Astrocyte (in vitro differentiated cells and primary cell): ENCODE results near the gene PSMG3. TPM values are rescaled to one million over a fixed set of nuclear protein-coding genes. Genes with fewer than 3 reads are reported as not detected.

Experiments
- DNase-seq: peaks from one replicate; pipeline ENCODE4 v3.0.0-alpha.2; 2010; ENCODE audit warnings: low read depth
- FAIRE-seq: peaks from 2 replicates; lab custom pipeline; 2011; peaks lifted over from hg19 to GRCh38; lab: Jason Lieb, UNC
- H2AFZ ChIP-seq: 2 replicates; pipeline ENCODE4 v1.6.0; 2012; ENCODE audit warnings: low read depth, low read length, inconsistent platforms
- H3K27ac ChIP-seq: 2 replicates; pipeline ENCODE4 v1.5.1; 2011; ENCODE audit warnings: low read depth, low read length, inconsistent platforms
- H3K27me3 ChIP-seq: 2 replicates; pipeline ENCODE4 v1.6.0; 2011; ENCODE audit warnings: low read length, inconsistent platforms; ENCODE audit not compliant: insufficient read depth
- H3K36me3 ChIP-seq: 2 replicates; pipeline ENCODE4 v1.5.1; 2011; ENCODE audit warnings: low read length, inconsistent platforms; ENCODE audit not compliant: insufficient read depth
- H3K4me1 ChIP-seq: 2 replicates; pipeline ENCODE4 v1.5.1; 2011; ENCODE audit warnings: low read length, inconsistent platforms; ENCODE audit not compliant: insufficient read depth
- H3K4me2 ChIP-seq: 2 replicates; pipeline ENCODE4 v1.6.0; 2012; ENCODE audit warnings: low read length, inconsistent platforms
- H3K4me3 ChIP-seq: 2 replicates; pipeline ENCODE4 v1.5.1; 2011; ENCODE audit warnings: low read depth, mild to moderate bottlenecking, low read length, inconsistent platforms; ENCODE audit not compliant: insufficient read depth
- H3K79me2 ChIP-seq: 2 replicates; pipeline ENCODE4 v1.6.0; 2012; ENCODE audit warnings: mild to moderate bottlenecking, low read length, inconsistent platforms; ENCODE audit not compliant: insufficient read depth
- H3K9ac ChIP-seq: 2 replicates; pipeline ENCODE4 v1.6.0; 2012; ENCODE audit warnings: mild to moderate bottlenecking, low read length, inconsistent platforms
- H3K9me3 ChIP-seq: 2 replicates; pipeline ENCODE4 v1.5.1; 2012; ENCODE audit warnings: low read depth, mild to moderate bottlenecking, low read length, inconsistent platforms; ENCODE audit not compliant: insufficient read depth
- H4K20me1 ChIP-seq: 2 replicates; pipeline ENCODE4 v1.6.0; 2012; ENCODE audit warnings: low read length, inconsistent platforms; ENCODE audit not compliant: insufficient read depth
- H3K27ac Mint-ChIP-seq: one replicate; pipeline ENCODE4 v1.8.0; 2021; ENCODE audit warnings: mild to moderate bottlenecking, mixed read lengths; ENCODE audit not compliant: unreplicated experiment
- H3K27me3 Mint-ChIP-seq: one replicate; pipeline ENCODE4 v1.8.0; 2021; ENCODE audit warnings: low read depth, mixed read lengths; ENCODE audit not compliant: unreplicated experiment
- H3K36me3 Mint-ChIP-seq: one replicate; pipeline ENCODE4 v1.8.0; 2021; ENCODE audit warnings: low read depth, mixed read lengths; ENCODE audit not compliant: unreplicated experiment
- H3K4me1 Mint-ChIP-seq: one replicate; pipeline ENCODE4 v1.8.0; 2021; ENCODE audit warnings: low read depth, mixed read lengths; ENCODE audit not compliant: unreplicated experiment
- H3K4me3 Mint-ChIP-seq: one replicate; pipeline ENCODE4 v1.8.0; 2021; ENCODE audit warnings: mild to moderate bottlenecking, moderate library complexity, mixed read lengths; ENCODE audit not compliant: unreplicated experiment
- H3K9me3 Mint-ChIP-seq: one replicate; pipeline ENCODE4 v1.8.0; 2021; ENCODE audit warnings: mild to moderate bottlenecking, mixed read lengths; ENCODE audit not compliant: unreplicated experiment
- EZH2 ChIP-seq: IDR thresholded peaks from 2 replicates; pipeline ENCODE4 v1.6.1; 2012; ENCODE audit warnings: mild to moderate bottlenecking, low read length, inconsistent platforms; ENCODE audit not compliant: insufficient read depth
- total RNA-seq: library from RNA; stranded (reverse); gene quantifications from 2 replicates; pipeline ENCODE4 v1.2.1, GENCODE V29; 2021
- TF ChIP-seq, protein P1 (sequence below): IDR thresholded peaks from 2 replicates; pipeline ENCODE4 v1.5.1; 2011; ENCODE audit warnings: low read depth, mild to moderate bottlenecking, inconsistent platforms, low read length, moderate library complexity; ENCODE audit not compliant: insufficient read depth

Gene PSMG3
- total RNA-seq, 1 donor from 2014 or later, result 30.3 TPM

DNA sequence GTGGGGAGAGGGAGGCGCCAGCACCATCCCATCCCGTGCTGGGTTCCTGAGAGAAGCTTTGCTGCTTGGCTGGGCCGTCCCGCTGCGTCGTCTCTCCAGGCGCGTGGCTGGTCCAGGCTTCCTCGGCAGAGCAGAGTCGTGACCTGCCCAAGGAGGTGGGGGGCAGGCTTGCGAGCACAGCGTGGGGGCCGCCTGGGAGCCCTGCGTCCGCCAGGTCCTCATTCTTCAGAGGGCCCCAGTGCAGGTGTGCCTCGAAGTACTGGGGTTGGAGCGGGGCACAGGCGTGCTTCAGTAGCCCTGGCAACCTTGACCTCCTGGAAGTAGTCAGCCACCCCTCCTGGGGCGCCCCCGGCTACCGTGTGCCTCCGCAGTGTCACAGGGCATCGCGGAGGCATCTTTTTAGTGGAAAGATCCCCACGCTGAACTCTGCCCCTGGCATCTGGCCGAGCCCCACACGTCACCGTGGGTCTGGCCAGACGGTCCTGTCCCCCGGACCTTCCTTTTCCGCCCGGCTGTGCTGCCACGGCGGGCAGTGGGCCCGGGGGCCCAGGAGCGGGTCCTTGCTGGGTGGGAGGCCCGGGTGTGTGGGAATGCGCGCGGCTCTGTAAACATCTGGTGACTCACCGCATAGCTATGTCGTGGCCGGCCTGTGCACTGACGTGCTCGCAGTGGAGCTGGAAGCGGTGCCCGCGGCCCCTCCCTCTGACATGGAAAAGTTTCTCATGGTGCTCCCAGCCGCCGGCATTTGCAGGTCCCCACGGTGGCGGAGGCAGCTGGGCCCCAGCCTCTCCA is 32.9 kb downstream of the PSMG3 start:
- H3K36me3 ChIP-seq, result no peaks in the 10 kb centered on the region
- H3K27me3 Mint-ChIP-seq, result no peaks in the 10 kb centered on the region
- peaks cover 62% of the 10 kb centered on the region for H3K4me1 ChIP-seq
- no peaks in the 10 kb centered on the region for H3K9me3 Mint-ChIP-seq
- H3K36me3 Mint-ChIP-seq, result peaks cover 4% of the 10 kb centered on the region
- peak overlapping the region; percentile 88 for H3K27ac Mint-ChIP-seq
- no peak for FAIRE-seq
- no peak overlapping the region for H2AFZ ChIP-seq
- H3K27ac ChIP-seq, result peak overlapping the region; percentile 100
- H3K4me3 Mint-ChIP-seq, result peak overlapping the region; percentile 40
- DNase-seq, result peak; percentile 97
- no peak for TF ChIP-seq EZH2
- TF ChIP-seq, protein P1, sequence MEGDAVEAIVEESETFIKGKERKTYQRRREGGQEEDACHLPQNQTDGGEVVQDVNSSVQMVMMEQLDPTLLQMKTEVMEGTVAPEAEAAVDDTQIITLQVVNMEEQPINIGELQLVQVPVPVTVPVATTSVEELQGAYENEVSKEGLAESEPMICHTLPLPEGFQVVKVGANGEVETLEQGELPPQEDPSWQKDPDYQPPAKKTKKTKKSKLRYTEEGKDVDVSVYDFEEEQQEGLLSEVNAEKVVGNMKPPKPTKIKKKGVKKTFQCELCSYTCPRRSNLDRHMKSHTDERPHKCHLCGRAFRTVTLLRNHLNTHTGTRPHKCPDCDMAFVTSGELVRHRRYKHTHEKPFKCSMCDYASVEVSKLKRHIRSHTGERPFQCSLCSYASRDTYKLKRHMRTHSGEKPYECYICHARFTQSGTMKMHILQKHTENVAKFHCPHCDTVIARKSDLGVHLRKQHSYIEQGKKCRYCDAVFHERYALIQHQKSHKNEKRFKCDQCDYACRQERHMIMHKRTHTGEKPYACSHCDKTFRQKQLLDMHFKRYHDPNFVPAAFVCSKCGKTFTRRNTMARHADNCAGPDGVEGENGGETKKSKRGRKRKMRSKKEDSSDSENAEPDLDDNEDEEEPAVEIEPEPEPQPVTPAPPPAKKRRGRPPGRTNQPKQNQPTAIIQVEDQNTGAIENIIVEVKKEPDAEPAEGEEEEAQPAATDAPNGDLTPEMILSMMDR, result no peak
- H3K79me2 ChIP-seq, result peaks cover 79% of the 10 kb centered on the region
- peak overlapping the region; percentile 60 for H3K4me3 ChIP-seq
- no peaks in the 10 kb centered on the region for H3K27me3 ChIP-seq
- peaks cover 20% of the 10 kb centered on the region for H4K20me1 ChIP-seq
- H3K4me2 ChIP-seq, result peak overlapping the region; percentile 97
- peak overlapping the region; percentile 100 for H3K9ac ChIP-seq
- H3K4me1 Mint-ChIP-seq, result peaks cover 33% of the 10 kb centered on the region
- no peaks in the 10 kb centered on the region for H3K9me3 ChIP-seq

DNA sequence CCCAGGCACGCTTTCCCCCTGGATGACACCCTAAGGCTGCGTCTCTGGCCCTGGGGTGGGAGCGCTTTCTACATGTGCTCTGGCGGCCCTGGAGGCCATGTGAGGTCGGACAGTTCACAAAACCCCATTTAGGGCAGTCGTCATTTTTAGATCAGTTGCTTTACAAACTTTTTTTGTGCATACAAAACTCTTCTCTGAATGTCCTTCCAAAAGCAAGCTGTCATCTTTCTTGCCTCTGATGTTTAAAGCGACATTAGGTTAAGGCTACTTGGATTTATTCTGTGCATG is 33.4 kb downstream of the PSMG3 start:
- H3K4me2 ChIP-seq, result peak overlapping the region; percentile 97

More for the DNA sequence above, 33.4 kb downstream of the PSMG3 start:
- peaks cover 83% of the 10 kb centered on the region for H3K79me2 ChIP-seq
- TF ChIP-seq, protein P1, result no peak
- no peak for TF ChIP-seq EZH2
- no peak overlapping the region for H3K4me3 ChIP-seq
- peaks cover 67% of the 10 kb centered on the region for H3K4me1 ChIP-seq
- no peaks in the 10 kb centered on the region for H3K27me3 ChIP-seq
- no peaks in the 10 kb centered on the region for H3K36me3 ChIP-seq
- no peak for FAIRE-seq
- H3K27ac ChIP-seq, result peak overlapping the region; percentile 100
- no peaks in the 10 kb centered on the region for H3K9me3 ChIP-seq
- no peak for DNase-seq
- Mint-ChIP-seq H3K27me3 (no peaks in the 10 kb centered on the region), H3K27ac (peak overlapping the region; percentile 88), H3K4me3 (peak overlapping the region; percentile 40), H3K4me1 (peaks cover 33% of the 10 kb centered on the region), H3K36me3 (peaks cover 4% of the 10 kb centered on the region), H3K9me3 (no peaks in the 10 kb centered on the region)
- no peak overlapping the region for H2AFZ ChIP-seq
- peaks cover 26% of the 10 kb centered on the region for H4K20me1 ChIP-seq
- peak overlapping the region; percentile 100 for H3K9ac ChIP-seq
